BLaER1 treated with 17β-estradiol and CSF1 and Interleukin-3, amounts not matched to agents 10 nM and 100 nM (cell line): Measurements from ENCODE around the gene RUNX3.
"Not testable (repeated sequence)": the region's sequence is repeated elsewhere in the genome, so short reads cannot be mapped to it uniquely, and the experiment has no call there.

Experiments
- H3K27ac ChIP-seq, 11 experiments: shearing (Covaris generic); formaldehyde crosslinking; 2 replicates each; pipeline ENCODE4 v1.8.1; 2022
- H3K27me3 ChIP-seq, 11 experiments: shearing (Covaris generic); formaldehyde crosslinking; 2 replicates each; pipeline ENCODE4 v1.8.1; 2022
- H3K36me3 ChIP-seq, 11 experiments: shearing (Covaris generic); formaldehyde crosslinking; 2 replicates each; pipeline ENCODE4 v1.8.1; 2022
- H3K4me1 ChIP-seq, 10 experiments: shearing (Covaris generic); formaldehyde crosslinking; 2 replicates each; pipeline ENCODE4 v1.8.1; 2022
- H3K4me2 ChIP-seq, 11 experiments: shearing (Covaris generic); formaldehyde crosslinking; 2 replicates each; pipeline ENCODE4 v1.8.1; 2022
- H3K4me3 ChIP-seq, 10 experiments: shearing (Covaris generic); formaldehyde crosslinking; 2 replicates each; pipeline ENCODE4 v1.8.1; 2022
- H3K9ac ChIP-seq, 11 experiments: shearing (Covaris generic); formaldehyde crosslinking; 2 replicates each; pipeline ENCODE4 v1.8.1; 2022
- H3K9me3 ChIP-seq, 11 experiments: shearing (Covaris generic); formaldehyde crosslinking; replicated peaks in 1 of 11; 2 replicates each; pipeline ENCODE4 v1.8.1; 2022
- H4K20me1 ChIP-seq, 11 experiments: shearing (Covaris generic); formaldehyde crosslinking; 2 replicates each; pipeline ENCODE4 v1.8.1; 2022
- Cebpa-rat ChIP-seq, 11 experiments: shearing (Covaris generic); IDR thresholded peaks; 2 replicates each; pipeline ENCODE4 v1.8.1; 2022

RUNX3 gene

GRCh38 chr1:24897263-24898151 is 32.6 kb downstream of the RUNX3 start:
- H3K9me3 ChIP-seq: peaks cover 5 to 10% (median 8%) of the 10 kb centered on the region in 11 experiments; a peak in 20 of 22 replicates
- H3K4me2 ChIP-seq: peak overlapping the region in 7 of 11 experiments; percentile 7 to 44 (median 23); a peak in 5 of 22 replicates
- no peak overlapping the region for H3K9ac ChIP-seq

GRCh38 chr1:24896596-24897262 is 33.3 kb downstream of the RUNX3 start:
- TF ChIP-seq Cebpa-rat (IDR thresholded peaks at IDR 0.05): no peak

More at GRCh38 chr1:24897263-24898151, 32.6 kb downstream of the RUNX3 start:
- H3K36me3 ChIP-seq: no peaks in the 10 kb centered on the region
- H3K4me3 ChIP-seq: no peak overlapping the region
- H3K4me1 ChIP-seq: peaks cover 0 to 23% (median 12%) of the 10 kb centered on the region in 10 experiments; a peak in 12 of 20 replicates
- H3K27me3 ChIP-seq: peaks cover 0 to 7% (median 0%) of the 10 kb centered on the region in 11 experiments; a peak in 3 of 22 replicates
- no peak overlapping the region for H3K27ac ChIP-seq
- peaks cover 0 to 6% (median 0%) of the 10 kb centered on the region in 11 experiments; a peak in 1 of 22 replicates for H4K20me1 ChIP-seq
- TF ChIP-seq Cebpa-rat (IDR thresholded peaks at IDR 0.05): no peak

GRCh38 chr1:24896176-24896575 is 33.9 kb downstream of the RUNX3 start:
- Histone ChIP-seq H3K27me3 (peaks cover 0 to 7% (median 0%) of the 10 kb centered on the region in 11 experiments; a peak in 3 of 22 replicates), H3K4me3 (no peak overlapping the region), H3K4me1 (peaks cover 0 to 20% (median 11%) of the 10 kb centered on the region in 10 experiments; a peak in 12 of 20 replicates), H3K9me3 (peaks cover 18 to 24% (median 20%) of the 10 kb centered on the region in 11 experiments), H3K27ac (no peak overlapping the region), H4K20me1 (no peaks in the 10 kb centered on the region; a peak in 1 of 22 replicates), H3K36me3 (0 out of 22 replicates have a peak, but pooled peaks cover 0 to 7% (median 0%) of the 10 kb centered on the region in 11 experiments), H3K9ac (no peak overlapping the region), H3K4me2 (no peak overlapping the region; a peak in 2 of 22 replicates)
- TF ChIP-seq Cebpa-rat (IDR thresholded peaks at IDR 0.05): no peak

More at GRCh38 chr1:24896596-24897262, 33.3 kb downstream of the RUNX3 start:
- no peak overlapping the region for H3K4me3 ChIP-seq
- H3K27ac ChIP-seq: no peak overlapping the region
- peaks cover 0 to 23% (median 12%) of the 10 kb centered on the region in 10 experiments; a peak in 12 of 20 replicates for H3K4me1 ChIP-seq
- peaks cover 0 to 7% (median 0%) of the 10 kb centered on the region in 11 experiments; a peak in 3 of 22 replicates for H3K27me3 ChIP-seq
- peaks cover 13 to 18% (median 16%) of the 10 kb centered on the region in 11 experiments for H3K9me3 ChIP-seq
- no peaks in the 10 kb centered on the region; a peak in 1 of 22 replicates for H4K20me1 ChIP-seq
- H3K9ac ChIP-seq: no peak overlapping the region
- 0 out of 22 replicates have a peak, but pooled peaks cover 0 to 7% (median 0%) of the 10 kb centered on the region in 11 experiments for H3K36me3 ChIP-seq
- H3K4me2 ChIP-seq: peak overlapping the region in 7 of 11 experiments; percentile 7 to 44 (median 23); a peak in 8 of 22 replicates

- H3K4me1 ChIP-seq: peaks cover 0 to 15% (median 5%) of the 10 kb centered on the region in 10 experiments; a peak in 12 of 20 replicates
- H3K9me3 ChIP-seq: peaks cover 18 to 30% (median 25%) of the 10 kb centered on the region in 11 experiments
- no peak for TF ChIP-seq Cebpa-rat (IDR thresholded peaks at IDR 0.05)
- H3K27me3 ChIP-seq: peaks cover 0 to 5% (median 0%) of the 10 kb centered on the region in 11 experiments; a peak in 3 of 22 replicates
- no peak overlapping the region for H3K4me3 ChIP-seq
- H3K9ac ChIP-seq: no peak overlapping the region
- H3K4me2 ChIP-seq: no peak overlapping the region
- H3K36me3 ChIP-seq: 0 out of 22 replicates have a peak, but pooled peaks cover 0 to 7% (median 0%) of the 10 kb centered on the region in 11 experiments
- H4K20me1 ChIP-seq: no peaks in the 10 kb centered on the region; a peak in 1 of 22 replicates
- H3K27ac ChIP-seq: no peak overlapping the region
These were observed 34.6 kb downstream of the RUNX3 start for GRCh38 chr1:24895511-24895910.

GRCh38 chr1:24894002-24894401 is 36.1 kb downstream of the RUNX3 start:
- no peaks in the 10 kb centered on the region; a peak in 1 of 22 replicates for H4K20me1 ChIP-seq
- no peak for TF ChIP-seq Cebpa-rat (IDR thresholded peaks at IDR 0.05)
- H3K9me3 ChIP-seq: peaks cover 18 to 32% (median 25%) of the 10 kb centered on the region in 11 experiments
- no peaks in the 10 kb centered on the region; a peak in 1 of 22 replicates for H3K27me3 ChIP-seq
- H3K4me1 ChIP-seq: peaks cover 0 to 11% (median 4%) of the 10 kb centered on the region in 10 experiments; a peak in 10 of 20 replicates
- no peak overlapping the region for H3K4me2 ChIP-seq
- no peak overlapping the region for H3K27ac ChIP-seq
- 0 out of 22 replicates have a peak, but pooled peaks cover 0 to 7% (median 0%) of the 10 kb centered on the region in 11 experiments for H3K36me3 ChIP-seq
- no peak overlapping the region for H3K9ac ChIP-seq
- H3K4me3 ChIP-seq: no peak overlapping the region

- no peak for TF ChIP-seq Cebpa-rat (IDR thresholded peaks at IDR 0.05)
- H4K20me1 ChIP-seq: no peaks in the 10 kb centered on the region; a peak in 1 of 22 replicates
- no peak overlapping the region for H3K4me3 ChIP-seq
- H3K36me3 ChIP-seq: 0 out of 22 replicates have a peak, but pooled peaks cover 0 to 7% (median 0%) of the 10 kb centered on the region in 11 experiments
- no peak overlapping the region for H3K4me2 ChIP-seq
- no peak overlapping the region for H3K9ac ChIP-seq
- H3K27me3 ChIP-seq: no peaks in the 10 kb centered on the region; a peak in 1 of 22 replicates
- H3K9me3 ChIP-seq: peaks cover 18 to 32% (median 25%) of the 10 kb centered on the region in 11 experiments
- H3K27ac ChIP-seq: no peak overlapping the region
- peaks cover 0 to 11% (median 4%) of the 10 kb centered on the region in 10 experiments; a peak in 10 of 20 replicates for H3K4me1 ChIP-seq
These were observed 36.6 kb downstream of the RUNX3 start for GRCh38 chr1:24893431-24893830.

GRCh38 chr1:24892188-24893153 is 37.6 kb downstream of the RUNX3 start:
- no peak overlapping the region for H3K9ac ChIP-seq
- H3K27ac ChIP-seq: no peak overlapping the region
- peaks cover 18 to 32% (median 25%) of the 10 kb centered on the region in 11 experiments for H3K9me3 ChIP-seq
- H4K20me1 ChIP-seq: no peaks in the 10 kb centered on the region; a peak in 1 of 22 replicates
- H3K36me3 ChIP-seq: 0 out of 22 replicates have a peak, but pooled peaks cover 0 to 7% (median 0%) of the 10 kb centered on the region in 11 experiments
- no peak overlapping the region for H3K4me2 ChIP-seq
- peak in 1 of 11 experiments; percentile 56; a peak in 3 of 22 replicates for TF ChIP-seq Cebpa-rat (IDR thresholded peaks at IDR 0.05)
- peaks cover 0 to 11% (median 4%) of the 10 kb centered on the region in 10 experiments; a peak in 10 of 20 replicates for H3K4me1 ChIP-seq
- no peak overlapping the region for H3K4me3 ChIP-seq
- no peaks in the 10 kb centered on the region; a peak in 1 of 22 replicates for H3K27me3 ChIP-seq

- H3K9ac ChIP-seq, H3K27ac ChIP-seq, H3K27me3 ChIP-seq, H3K36me3 ChIP-seq, H3K4me2 ChIP-seq, H4K20me1 ChIP-seq, H3K4me1 ChIP-seq, H3K4me3 ChIP-seq: not testable (repeated sequence)
- H3K9me3 ChIP-seq: peaks cover 18 to 32% (median 25%) of the 10 kb centered on the region in 11 experiments
These were observed 38.7 kb downstream of the RUNX3 start for GRCh38 chr1:24891367-24891766.
